ENCODE measurements around the gene UBXN6.

UBXN6 gene

GRCh38 chr19:4457654-4458395 lies at the start of gene UBXN6:
Gene UBXN6, minus strand, starts transcription at chr19:4457794. Its CDS starts 97 bp downstream, at chr19:4457697.
- DNase-seq (ENCODE audit: low spot score) (peak; percentile 90), FAIRE-seq (no peak)

- FAIRE-seq (no peak), DNase-seq (ENCODE audit: low spot score) (no peak)
Measured at GRCh38 chr19:4507150-4507452, 49.5 kb upstream of the UBXN6 start.

GRCh38 chr19:4506449-4507149 lies 49.0 kb upstream of the UBXN6 start:
- no peak for FAIRE-seq
- peak; percentile 40 for DNase-seq (ENCODE audit: low spot score)

- no peak for FAIRE-seq
- DNase-seq (ENCODE audit: low spot score), result no peak
Measured at GRCh38 chr19:4505570-4506448, 48.2 kb upstream of the UBXN6 start.

GRCh38 chr19:4504891-4505569 lies 47.4 kb upstream of the UBXN6 start:
- FAIRE-seq (no peak), DNase-seq (ENCODE audit: low spot score) (no peak)

- no peak for FAIRE-seq
- DNase-seq (ENCODE audit: low spot score), result no peak
Measured at GRCh38 chr19:4504297-4504701, 46.7 kb upstream of the UBXN6 start.

GRCh38 chr19:4503825-4504170 lies 46.2 kb upstream of the UBXN6 start:
- FAIRE-seq (no peak), DNase-seq (ENCODE audit: low spot score) (no peak)

GRCh38 chr19:4503132-4503824 lies 45.7 kb upstream of the UBXN6 start:
- DNase-seq (ENCODE audit: low spot score), result no peak
- FAIRE-seq, result no peak

- DNase-seq (ENCODE audit: low spot score) (no peak), FAIRE-seq (no peak)
Measured at GRCh38 chr19:4502282-4503131, 44.9 kb upstream of the UBXN6 start.

- DNase-seq (ENCODE audit: low spot score) (no peak), FAIRE-seq (no peak)
Measured at GRCh38 chr19:4501691-4502090, 44.1 kb upstream of the UBXN6 start.

- FAIRE-seq (no peak), DNase-seq (ENCODE audit: low spot score) (no peak)
Measured at GRCh38 chr19:4500841-4501591, 43.4 kb upstream of the UBXN6 start.

GRCh38 chr19:4499855-4500254 lies 42.3 kb upstream of the UBXN6 start:
- FAIRE-seq (no peak), DNase-seq (ENCODE audit: low spot score) (no peak)

- FAIRE-seq, result no peak
- DNase-seq (ENCODE audit: low spot score), result no peak
Measured at GRCh38 chr19:4499318-4499717, 41.7 kb upstream of the UBXN6 start.

- FAIRE-seq (no peak), DNase-seq (ENCODE audit: low spot score) (no peak)
Measured at GRCh38 chr19:4498694-4499093, 41.1 kb upstream of the UBXN6 start.

- FAIRE-seq (no peak), DNase-seq (ENCODE audit: low spot score) (no peak)
Measured at GRCh38 chr19:4497770-4498389, 40.3 kb upstream of the UBXN6 start.

GRCh38 chr19:4496304-4496703 lies 38.7 kb upstream of the UBXN6 start:
- no peak for FAIRE-seq
- DNase-seq (ENCODE audit: low spot score), result no peak

- DNase-seq (ENCODE audit: low spot score) (no peak), FAIRE-seq (no peak)
Measured at GRCh38 chr19:4495471-4495870, 37.9 kb upstream of the UBXN6 start.

- DNase-seq (ENCODE audit: low spot score) (no peak), FAIRE-seq (no peak)
Measured at GRCh38 chr19:4494691-4495064, 37.1 kb upstream of the UBXN6 start.

Data from urothelium cell line (cell line).